Activated CD8-positive, alpha-beta memory T cell treated with anti-CD3 and anti-CD28 coated beads, Interleukin-2, amount 50 U/mL, for 1 hour (primary cell): ENCODE results near the gene TRAPPC6A.

Source experiments
- DNase-seq: peaks from one replicate; pipeline ENCODE4 v3.0.0-alpha.2; 2020; ENCODE audit errors: extremely low read depth

The TRAPPC6A gene

DNA sequence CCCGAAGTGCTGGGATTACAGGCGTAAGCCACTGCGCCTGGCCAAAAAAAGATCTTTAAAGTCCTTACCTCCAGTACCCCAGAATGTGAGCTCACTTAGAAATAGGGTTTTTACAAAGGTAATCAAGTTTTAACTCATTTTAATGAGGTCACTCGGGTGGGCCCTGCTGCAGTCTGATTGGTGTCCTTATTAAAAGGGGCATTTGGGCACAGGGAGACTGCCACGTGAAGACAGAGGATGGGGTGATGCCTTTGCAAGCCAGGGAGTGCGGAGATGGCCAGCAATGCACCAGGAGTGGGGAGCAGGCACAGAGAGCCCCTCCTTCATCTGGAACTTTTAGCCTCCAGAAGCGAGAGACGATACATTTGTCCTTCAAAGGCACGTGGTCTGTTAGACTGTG is 28.9 kb downstream of the TRAPPC6A start:
- no peak for DNase-seq

DNA sequence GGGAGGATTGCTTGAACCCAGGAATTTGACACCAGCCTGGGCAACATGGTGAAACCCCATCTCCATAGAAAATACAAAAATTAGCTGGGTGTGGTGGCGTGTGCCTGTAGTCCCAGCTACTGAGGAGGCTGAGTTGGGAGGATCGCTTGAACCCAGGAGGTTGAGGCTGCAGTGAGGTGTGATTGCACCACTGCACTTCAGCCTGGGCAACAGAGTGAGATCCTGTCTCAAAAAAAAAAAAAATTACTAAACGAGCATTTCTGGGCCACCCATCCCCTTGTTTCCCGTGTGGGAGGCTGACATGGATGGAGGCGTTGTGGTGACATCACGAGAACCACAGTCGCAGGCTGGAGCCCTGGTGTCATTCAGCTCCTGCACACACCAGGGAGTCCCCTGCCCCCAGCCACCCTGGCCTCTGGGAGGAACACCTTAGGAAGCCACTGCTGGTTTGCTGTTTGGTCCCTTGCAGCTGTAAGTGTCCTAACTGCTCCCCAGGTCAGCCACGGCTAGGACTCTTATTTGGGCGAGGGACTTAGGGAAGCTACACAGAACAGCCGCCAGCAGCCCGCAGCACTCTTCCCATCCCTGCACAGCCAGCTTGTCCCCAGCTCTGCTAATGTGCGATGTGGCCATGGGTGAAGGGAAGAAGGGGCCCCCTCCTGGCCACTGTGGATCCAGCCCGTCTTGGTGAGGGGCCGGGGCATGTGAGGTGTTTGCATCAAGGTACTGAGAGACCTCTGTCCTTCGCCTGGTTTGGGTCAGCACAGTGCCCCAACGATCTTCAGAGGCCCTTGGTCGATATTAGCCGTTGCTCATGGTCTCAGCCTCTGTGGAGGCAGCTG is 30.0 kb downstream of the TRAPPC6A start:
- DNase-seq, result no peak

DNA sequence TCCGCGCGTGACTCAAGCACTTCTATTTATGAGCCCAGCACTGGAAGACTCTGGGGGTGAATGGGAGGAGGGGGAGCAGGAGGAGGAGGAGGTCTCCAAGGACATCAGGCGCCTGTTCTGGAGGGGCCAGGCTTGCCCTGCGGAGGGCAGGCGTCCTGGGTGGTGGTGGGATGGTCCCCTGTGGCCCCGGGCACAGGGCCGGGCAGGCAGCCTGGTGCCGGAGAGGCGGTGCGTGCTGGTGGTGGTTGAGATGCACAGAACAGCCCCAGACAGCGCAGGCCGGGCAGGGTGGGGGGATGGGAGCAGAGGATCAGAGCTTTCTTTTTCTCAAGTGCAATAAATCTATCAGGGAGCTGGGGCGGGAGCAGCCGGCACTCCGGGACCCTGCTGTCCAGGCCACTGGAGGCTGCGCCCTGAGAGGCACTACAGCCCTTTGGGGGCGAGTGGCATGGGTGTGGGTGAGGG is 31.3 kb downstream of the TRAPPC6A start:
- DNase-seq, result no peak

DNA sequence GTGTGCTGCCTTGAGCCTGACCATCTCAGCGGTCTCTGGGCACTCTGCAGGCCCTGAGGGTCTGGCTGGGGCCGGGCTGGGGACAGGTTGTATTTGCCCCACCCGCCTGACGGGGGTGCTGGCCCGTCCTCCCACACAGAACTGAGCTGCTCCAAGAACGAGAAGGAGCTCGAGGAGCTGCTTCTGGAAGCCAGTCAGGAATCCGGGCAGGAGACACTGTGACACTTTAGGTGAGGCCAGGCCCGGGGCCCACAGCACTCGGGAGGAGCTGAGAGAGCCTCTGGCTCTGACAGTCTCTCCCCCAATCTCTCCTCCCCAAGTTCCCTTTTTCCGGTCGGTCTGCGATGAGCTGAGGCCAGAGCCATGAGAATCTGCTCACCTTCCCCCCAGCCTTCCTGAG is 31.8 kb downstream of the TRAPPC6A start:
- no peak for DNase-seq

DNA sequence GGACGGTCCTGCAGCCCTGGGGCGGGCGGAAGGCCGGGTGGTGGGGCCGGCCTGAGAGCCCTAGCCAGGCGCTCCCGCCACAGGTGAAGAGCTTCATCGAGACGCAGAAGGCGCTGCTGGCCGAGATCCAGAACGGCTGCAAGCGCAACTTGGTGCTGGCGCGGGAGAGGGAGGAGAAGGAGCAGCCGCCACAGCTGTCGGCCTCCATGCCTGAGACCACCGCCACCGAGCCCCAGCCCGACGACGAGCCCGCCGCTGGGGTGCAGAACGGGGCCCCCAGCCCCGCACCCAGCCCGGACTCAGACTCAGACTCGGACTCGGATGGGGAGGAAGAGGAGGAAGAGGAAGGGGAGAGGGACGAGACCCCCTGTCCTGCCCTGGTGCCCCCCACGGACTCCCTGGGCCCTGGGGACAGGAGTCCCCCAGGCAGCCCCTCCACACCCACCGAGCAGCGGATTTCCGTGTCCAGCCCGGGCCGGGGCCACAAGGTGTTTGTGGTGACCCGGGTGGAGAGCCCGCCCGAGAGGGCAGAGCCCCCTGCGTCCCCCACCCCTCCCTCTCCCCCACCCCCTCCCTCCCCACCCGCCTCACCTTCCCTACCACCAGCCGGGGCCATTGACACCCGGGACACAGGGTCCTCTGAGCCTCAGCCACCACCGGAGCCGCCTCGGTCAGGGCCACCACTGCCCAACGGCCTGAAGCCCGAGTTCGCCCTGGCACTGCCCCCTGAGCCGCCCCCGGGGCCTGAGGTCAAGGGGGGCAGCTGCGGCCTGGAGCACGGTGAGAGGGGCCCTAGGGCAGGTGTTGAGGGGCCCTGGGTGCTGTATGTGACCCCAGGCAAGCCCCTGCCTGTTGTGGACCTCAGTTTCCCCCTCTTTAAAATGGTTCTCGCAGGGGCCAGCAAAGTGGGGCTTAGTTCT is 32.5 kb downstream of the TRAPPC6A start:
- DNase-seq, result no peak

DNA sequence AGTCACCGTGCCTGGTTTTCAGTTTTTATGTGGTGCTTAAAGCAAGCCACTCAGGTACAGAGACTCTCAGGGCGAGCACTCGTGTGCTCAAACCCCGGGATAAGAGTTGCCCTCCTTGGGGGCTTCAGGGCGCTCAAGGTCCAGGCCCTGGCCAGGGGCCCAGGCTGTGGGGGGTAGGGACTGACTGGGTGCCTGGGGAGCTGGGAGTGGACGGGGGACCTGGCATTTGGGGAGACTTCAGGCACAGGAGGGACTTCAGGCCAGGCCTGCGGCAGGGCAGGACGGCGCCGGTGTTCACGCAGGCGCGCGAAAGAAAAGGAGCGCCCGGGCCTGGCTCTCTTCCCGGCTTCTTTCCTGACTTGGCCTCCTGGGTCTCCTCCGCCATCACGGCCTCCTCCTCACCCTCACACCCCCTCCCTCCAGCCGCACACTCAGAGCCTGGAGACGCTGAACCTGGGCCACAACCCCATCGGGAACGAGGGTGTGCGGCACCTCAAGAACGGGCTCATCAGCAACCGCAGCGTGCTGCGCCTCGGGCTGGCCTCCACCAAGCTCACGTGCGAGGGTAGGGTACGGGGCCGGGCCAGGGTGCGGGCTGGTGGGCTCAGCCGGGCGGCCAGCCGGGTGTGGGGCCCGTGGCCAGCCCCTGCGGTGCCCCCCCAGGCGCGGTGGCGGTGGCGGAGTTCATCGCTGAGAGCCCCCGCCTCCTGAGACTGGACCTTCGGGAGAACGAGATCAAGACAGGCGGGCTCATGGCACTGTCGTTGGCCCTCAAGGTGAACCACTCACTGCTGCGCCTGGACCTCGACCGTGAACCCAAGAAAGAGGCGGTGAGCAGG is 33.4 kb downstream of the TRAPPC6A start:
- no peak for DNase-seq

DNA sequence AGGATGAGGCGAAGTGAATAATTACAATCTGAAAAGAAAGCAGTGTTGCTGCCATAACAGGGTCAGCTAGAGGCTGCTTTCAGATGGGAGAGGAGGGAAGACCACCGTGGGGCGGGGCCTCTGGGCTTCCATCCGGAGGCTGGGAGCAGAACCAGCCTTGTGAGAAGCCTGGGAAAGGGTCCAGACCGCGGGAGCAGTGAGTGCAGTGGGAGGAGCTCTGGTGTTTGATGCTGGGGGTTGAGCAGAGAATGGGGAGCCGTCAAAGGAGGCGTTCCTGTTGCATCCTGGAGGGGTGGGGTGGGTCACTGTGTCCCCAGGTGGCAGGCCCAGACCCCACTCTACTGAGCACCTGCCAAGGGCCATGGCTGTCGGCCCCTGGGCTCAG is 35.3 kb downstream of the TRAPPC6A start:
- DNase-seq, result no peak

DNA sequence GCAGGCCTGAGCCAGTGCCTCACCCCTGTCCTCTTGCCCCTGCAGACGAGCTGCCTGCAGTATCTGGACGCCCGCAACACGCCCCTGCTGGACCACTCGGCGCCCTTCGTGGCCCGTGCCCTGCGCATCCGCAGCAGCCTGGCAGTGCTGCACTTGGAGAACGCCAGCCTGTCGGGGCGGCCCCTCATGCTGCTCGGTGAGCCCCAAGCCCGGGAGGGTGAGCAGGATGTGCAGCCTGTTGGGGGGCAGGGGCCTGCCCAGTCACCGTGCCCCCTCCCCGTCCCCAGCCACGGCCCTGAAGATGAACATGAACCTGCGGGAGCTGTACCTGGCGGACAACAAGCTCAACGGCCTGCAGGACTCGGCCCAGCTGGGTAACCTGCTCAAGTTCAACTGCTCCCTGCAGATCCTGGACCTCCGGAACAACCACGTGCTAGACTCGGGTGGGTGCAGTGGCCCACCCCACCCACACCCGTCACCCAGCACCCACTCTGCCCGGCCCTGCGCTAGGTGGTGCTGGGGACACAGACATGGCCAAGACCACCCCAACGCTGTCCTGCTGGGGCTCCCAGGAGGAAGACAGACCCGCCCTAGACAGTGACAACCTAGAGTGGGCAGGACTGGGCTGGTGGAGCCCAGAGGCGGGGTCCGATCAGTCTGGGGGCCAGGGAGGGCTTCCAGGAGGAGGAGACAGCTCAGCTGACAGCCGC is 35.9 kb downstream of the TRAPPC6A start:
- DNase-seq, result no peak

DNA sequence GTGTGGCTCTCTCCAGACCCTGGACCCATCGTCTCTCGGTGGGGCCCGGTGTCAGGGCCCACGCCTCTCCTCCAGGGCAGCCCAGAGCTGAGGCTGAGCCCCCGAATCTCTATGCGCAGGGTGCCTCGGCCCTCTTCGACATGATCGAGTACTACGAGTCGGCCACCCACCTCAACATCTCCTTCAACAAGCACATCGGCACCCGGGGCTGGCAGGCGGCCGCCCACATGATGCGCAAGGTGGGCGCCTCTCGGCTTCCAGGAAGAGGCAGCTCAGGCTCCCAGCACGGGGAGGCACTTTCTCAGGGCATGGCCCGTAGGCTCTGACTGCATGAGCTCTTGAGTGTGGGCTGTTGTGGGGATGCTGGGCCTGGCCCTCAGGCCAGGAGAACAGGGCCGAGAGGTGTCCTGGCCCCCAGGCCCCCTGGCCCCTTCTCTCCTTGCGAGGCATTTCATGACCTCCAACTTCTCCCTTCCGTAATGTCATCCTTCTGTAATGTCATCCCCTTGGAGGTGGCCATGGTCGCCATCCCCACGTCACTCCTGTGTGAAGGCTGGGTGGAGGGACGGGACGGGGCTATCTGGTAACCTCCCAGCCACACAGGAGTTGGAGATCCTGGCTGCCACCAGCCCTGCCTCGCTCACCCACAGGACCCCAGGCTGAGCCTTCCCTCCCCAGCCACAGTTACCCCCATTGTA is 36.7 kb downstream of the TRAPPC6A start:
- no peak for DNase-seq

DNA sequence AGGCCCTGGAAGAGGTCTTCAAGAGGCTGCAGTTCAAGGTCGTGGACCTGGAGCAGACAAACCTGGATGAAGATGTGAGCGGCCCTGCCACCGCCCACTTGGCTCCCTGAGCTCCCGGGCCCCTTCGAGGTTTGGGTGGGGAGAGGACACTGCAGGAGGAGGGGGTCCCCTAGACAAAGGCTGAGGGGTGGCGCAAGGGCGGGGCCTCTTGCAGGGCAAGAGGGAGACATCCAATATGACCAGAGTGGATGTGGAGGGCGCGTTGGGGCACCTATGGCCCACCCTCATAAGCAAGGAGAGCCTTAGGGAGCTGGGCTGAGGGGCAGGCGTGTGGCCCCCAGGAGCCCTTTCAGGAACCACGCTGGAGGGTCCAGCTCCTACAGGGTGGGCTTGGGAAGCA is 37.5 kb downstream of the TRAPPC6A start:
- DNase-seq, result no peak

DNA sequence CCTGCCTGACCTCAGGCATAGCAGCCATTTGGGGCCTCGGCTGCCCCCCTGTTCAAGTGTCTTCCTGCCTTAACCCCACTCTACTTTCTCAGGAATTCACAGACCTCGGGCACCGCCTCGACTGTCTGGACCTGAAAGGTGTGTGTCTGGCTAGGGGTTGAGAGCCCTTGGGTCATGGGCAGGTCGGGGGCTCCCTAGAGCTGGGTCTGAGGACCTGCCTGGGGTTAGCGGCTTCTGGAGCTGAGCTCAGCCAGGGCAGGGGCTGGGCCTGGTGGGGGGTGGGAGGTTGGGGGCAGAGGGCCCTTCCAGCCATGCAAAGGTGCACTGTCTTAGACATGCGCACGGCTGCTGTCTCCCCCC is 37.9 kb downstream of the TRAPPC6A start:
- DNase-seq, result no peak

DNA sequence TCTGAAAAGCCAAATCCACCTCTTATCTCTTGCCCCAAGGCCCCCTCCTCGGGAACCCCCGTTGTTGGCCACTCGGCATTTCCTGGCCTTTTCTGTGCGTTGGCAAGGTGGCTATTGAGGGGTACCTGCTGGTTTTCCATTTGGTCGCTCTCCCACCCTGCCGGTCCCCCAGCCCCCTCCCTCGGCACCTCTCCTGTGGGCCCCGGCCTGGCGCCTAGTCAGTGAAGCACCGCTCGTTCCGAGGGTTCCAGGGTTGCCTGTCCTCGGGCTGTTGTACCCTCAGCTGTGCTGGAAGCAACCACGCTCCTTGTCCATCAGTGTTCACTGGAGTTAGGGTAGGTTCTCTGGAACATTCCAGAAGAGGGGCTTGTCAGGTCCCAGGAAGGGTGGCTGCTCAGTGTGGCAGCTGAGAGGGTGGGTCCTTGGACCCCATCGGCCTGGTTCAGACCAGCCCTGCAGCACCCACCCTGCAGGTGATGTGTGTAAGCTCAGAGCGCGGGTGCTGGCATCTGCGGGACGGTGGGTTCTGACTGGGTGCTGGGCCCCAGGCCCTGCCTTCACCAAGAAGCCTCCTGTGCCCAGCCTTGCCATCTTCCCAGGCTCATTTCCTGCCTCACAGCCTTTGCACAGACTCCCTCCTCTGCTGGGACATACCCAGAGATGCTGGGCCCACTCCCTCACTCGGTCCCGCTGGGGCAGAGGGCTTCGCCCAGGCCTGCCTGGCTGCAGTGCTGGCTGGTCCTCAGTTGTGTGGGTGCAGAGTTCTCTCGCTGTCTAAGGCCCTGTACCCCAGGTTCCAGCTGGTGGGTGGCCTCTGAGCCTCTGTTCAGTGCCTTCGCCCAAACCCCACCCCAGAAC is 38.5 kb downstream of the TRAPPC6A start:
- DNase-seq, result no peak

DNA sequence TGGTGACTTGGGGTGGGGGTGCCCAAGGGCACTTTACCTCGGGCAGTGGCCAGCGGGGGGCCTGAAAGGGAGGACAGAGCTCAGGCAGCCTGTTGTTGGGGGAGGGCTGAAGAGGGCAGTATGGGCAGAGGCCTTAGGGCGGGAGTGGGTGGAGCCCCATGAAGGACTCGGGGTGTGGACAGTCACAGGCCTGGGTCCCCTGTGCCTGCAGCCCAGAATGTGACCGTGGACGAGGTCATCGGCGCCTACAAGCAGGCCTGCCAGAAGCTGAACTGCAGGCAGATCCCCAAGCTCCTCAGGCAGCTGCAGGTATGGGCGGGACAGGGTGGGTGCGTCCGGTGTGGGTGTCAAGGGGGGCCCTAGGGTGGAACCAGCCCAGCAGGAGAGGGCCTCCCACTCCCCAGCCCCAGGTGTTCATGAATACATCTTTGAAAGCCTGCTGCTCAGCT is 39.7 kb downstream of the TRAPPC6A start:
- DNase-seq, result no peak

DNA sequence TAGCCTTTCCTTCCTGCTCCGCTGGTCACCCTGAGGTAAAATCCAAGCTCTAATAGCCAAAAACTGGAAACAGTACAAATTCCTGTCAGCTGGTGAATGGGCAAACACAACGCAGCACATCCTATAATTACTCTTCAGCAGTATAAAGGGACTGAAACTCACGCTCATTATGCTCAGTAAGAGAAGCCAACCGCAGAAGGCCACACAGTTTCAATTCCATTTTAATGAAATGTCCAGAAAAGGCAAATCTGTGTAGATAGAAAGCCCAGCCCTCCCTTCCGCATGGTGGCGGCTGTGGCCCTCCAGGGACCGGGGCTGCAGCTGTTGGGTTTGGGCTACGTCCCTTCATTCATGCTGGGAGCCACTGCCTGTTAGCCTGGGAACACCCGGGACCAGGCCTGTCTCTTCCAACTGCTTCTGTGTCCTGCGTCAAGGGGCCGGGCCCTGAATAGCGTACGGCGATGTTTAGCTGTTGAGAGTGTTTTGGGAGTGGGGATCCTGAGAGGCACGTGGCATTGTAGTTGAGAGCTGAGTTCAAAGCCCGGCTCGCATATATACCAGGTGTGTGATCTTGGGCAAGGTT is 40.8 kb downstream of the TRAPPC6A start:
- no peak for DNase-seq

DNA sequence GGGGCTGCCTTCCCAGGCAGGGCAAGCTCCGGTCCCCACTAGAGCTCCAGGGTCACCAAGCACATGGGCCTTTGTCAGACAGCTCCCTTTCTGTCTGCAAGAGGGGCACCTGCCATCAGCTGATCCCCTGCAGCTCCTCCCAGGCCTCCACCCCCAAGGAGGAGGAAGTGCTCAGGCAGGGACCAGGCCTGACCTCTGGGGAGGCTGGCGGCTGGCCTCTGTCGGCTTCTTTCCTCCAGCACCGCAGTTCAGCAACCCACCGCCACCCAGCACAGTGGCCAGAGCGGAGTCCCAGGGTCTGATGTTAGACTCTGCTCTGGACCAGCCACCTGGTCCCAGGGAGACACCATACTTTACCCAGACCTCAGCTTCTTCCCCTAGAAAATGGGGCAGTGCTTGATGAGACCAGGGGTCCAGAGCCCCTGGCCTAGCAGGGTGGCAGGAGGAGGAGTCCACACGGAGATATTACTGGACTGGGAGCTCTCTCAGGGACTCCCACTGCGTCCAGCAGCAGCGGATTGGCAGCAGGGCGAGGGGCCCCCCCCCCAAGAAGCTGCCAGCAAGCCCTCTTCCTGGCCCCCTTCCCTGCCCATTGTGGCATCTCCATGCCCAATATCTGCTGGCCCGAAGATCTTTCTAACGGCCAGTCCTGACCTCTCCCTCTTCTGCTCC is 41.4 kb downstream of the TRAPPC6A start:
- DNase-seq, result no peak

DNA sequence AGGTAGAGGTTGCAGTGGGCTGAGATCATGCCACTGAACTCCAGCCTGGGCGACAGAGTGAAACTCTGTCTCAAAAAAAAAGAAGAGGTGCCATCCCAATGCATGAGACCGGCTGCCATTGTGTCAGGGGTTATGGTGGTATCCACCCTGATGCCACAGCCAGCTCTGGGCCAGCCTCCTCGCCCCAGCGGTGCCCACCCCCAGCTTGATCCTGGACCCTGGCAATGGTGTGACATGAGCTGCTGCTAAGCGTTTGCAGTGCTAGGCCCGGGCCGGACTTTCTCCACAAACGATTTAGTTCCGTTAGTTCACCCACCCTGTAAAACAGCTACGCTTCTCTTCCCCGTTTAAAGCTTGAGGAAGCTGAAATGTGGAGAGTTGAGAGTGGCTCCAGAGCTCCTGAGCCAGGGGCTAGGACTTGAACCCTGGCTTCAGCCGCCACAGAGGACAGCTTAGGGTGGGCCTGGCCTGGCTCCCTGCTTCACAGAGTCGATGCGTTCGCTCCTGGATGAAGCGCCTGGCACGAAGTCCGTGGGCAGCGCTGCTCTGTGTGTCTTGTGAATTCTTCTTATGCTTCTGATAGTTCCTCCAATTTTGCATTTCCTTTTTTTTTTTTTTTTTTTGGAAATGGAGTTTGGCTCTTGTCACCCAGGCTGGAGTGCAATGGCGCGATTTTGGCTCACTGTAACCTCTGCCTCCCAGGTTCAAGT is 42.7 kb downstream of the TRAPPC6A start:
- DNase-seq, result no peak

DNA sequence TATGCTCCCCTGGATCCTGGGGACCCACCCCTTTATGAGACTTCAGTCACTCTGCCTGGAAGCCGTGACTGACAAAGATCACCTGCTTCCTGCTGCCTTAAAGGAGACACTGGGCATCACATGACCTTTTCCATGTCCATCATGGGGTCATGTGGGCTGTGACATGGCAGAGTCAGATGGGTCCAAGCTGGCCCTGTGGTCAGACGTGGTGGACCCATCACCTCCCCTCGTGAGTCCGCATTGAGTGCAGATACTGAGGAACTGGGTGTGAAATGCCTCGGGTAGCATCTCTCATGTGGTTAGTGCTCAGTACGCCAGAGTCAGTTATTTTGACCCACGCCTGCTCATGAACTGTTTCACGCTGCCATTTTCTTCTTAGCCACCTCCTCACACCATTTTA is 44.4 kb downstream of the TRAPPC6A start:
- no peak for DNase-seq
